Ishikawa (cell line): Measurements from ENCODE around the gene SLC6A3.

Experiments
- CEBPB ChIP-seq: IDR thresholded peaks from 2 replicates; pipeline ENCODE4 v1.6.1; 2012
- CREB1 ChIP-seq: IDR thresholded peaks from 2 replicates; pipeline ENCODE4 v1.6.1; 2012; ENCODE audit warnings: low read depth
- EGR1 ChIP-seq: IDR thresholded peaks from 2 replicates; pipeline ENCODE4 v1.6.1; 2012
- EP300 ChIP-seq: IDR thresholded peaks from 2 replicates; pipeline ENCODE4 v1.6.1; 2012; ENCODE audit warnings: borderline replicate concordance
- FOXM1 ChIP-seq: IDR thresholded peaks from 2 replicates; pipeline ENCODE4 v1.6.1; 2012; ENCODE audit warnings: low read depth, borderline replicate concordance
- MAX ChIP-seq: IDR thresholded peaks from 2 replicates; pipeline ENCODE4 v1.6.1; 2012
- NFIC ChIP-seq: IDR thresholded peaks from 2 replicates; pipeline ENCODE4 v1.6.1; 2012
- RAD21 ChIP-seq: IDR thresholded peaks from 2 replicates; pipeline ENCODE4 v1.6.1; 2012; ENCODE audit warnings: low read depth
- REST ChIP-seq: IDR thresholded peaks from 2 replicates; pipeline ENCODE4 v1.6.1; 2012; ENCODE audit warnings: low read depth, mild to moderate bottlenecking
- TAF1 ChIP-seq: IDR thresholded peaks from 2 replicates; pipeline ENCODE4 v1.6.1; 2012; ENCODE audit warnings: low read depth, mild to moderate bottlenecking
- TCF12 ChIP-seq: IDR thresholded peaks from 2 replicates; pipeline ENCODE4 v1.6.1; 2012; ENCODE audit warnings: low read depth
- TEAD4 ChIP-seq: IDR thresholded peaks from 2 replicates; pipeline ENCODE4 v1.6.1; 2012
- USF1 ChIP-seq: IDR thresholded peaks from 2 replicates; pipeline ENCODE4 v1.6.1; 2012
- YY1 ChIP-seq: IDR thresholded peaks from 2 replicates; pipeline ENCODE4 v1.6.1; 2012; ENCODE audit warnings: low read depth
- ZBTB7A ChIP-seq: IDR thresholded peaks from 2 replicates; pipeline ENCODE4 v1.6.1; 2012; ENCODE audit warnings: low read depth

Gene SLC6A3

GRCh38 chr5:1420211-1421195 lies 24.7 kb downstream of the SLC6A3 start:
- no peak for TF ChIP-seq TCF12
- TF ChIP-seq ZBTB7A: no peak
- no peak for TF ChIP-seq NFIC
- TF ChIP-seq CEBPB: no peak
- no peak for TF ChIP-seq USF1
- no peak for TF ChIP-seq EGR1
- no peak for TF ChIP-seq MAX
- no peak for TF ChIP-seq TEAD4
- no peak for TF ChIP-seq YY1
- TF ChIP-seq FOXM1: no peak
- no peak for TF ChIP-seq TAF1
- no peak for TF ChIP-seq CREB1

GRCh38 chr5:1419476-1420210 lies 25.6 kb downstream of the SLC6A3 start:
- no peak for TF ChIP-seq NFIC
- TF ChIP-seq CEBPB: no peak
- no peak for TF ChIP-seq RAD21
- TF ChIP-seq ZBTB7A: no peak
- no peak for TF ChIP-seq FOXM1
- no peak for TF ChIP-seq EGR1

- no peak for TF ChIP-seq TAF1
- TF ChIP-seq RAD21: no peak
- TF ChIP-seq TEAD4: no peak
- no peak for TF ChIP-seq EGR1
- TF ChIP-seq USF1: no peak
- TF ChIP-seq MAX: no peak
- TF ChIP-seq FOXM1: no peak
- no peak for TF ChIP-seq TCF12
- TF ChIP-seq REST: no peak
- no peak for TF ChIP-seq CEBPB
- TF ChIP-seq YY1: no peak
- TF ChIP-seq EP300: no peak
- no peak for TF ChIP-seq NFIC
- TF ChIP-seq CREB1: no peak
- TF ChIP-seq ZBTB7A: no peak
These were observed 26.3 kb downstream of the SLC6A3 start for GRCh38 chr5:1418921-1419280.

GRCh38 chr5:1418238-1418920 lies 26.9 kb downstream of the SLC6A3 start:
- no peak for TF ChIP-seq EGR1
- TF ChIP-seq TEAD4: no peak
- no peak for TF ChIP-seq NFIC
- no peak for TF ChIP-seq FOXM1
- no peak for TF ChIP-seq CEBPB
- TF ChIP-seq TCF12: no peak
- no peak for TF ChIP-seq YY1
- no peak for TF ChIP-seq EP300
- no peak for TF ChIP-seq TAF1
- TF ChIP-seq REST: no peak
- no peak for TF ChIP-seq CREB1
- TF ChIP-seq ZBTB7A: no peak
- no peak for TF ChIP-seq USF1
- no peak for TF ChIP-seq MAX
- no peak for TF ChIP-seq RAD21
